H1 (cell line): ENCODE results near the gene OPN1SW. TPM values are rescaled to one million over a fixed set of nuclear protein-coding genes. Genes with fewer than 3 reads are reported as not detected.

Source experiments
- EP300 ChIP-seq, 2 experiments: IDR thresholded peaks; 1 replicate in 1 of 2; 2 replicates in 1 of 2; pipeline ENCODE4 v1.6.1; 2011 to 2012; ENCODE audit warnings: low read depth in 2 of 2, low read length in 2 of 2, mild to moderate bottlenecking in 2 of 2, borderline replicate concordance in 1 of 2, inconsistent platforms in 1 of 2, moderate library complexity in 1 of 2
- GABPA ChIP-seq: IDR thresholded peaks from 2 replicates; pipeline ENCODE4 v1.6.1; 2011; ENCODE audit warnings: mild to moderate bottlenecking, low read length, moderate library complexity, borderline replicate concordance; ENCODE audit not compliant: insufficient read depth
- HDAC6 ChIP-seq: IDR thresholded peaks from one replicate; pipeline ENCODE4 v1.7.1; 2012; ENCODE audit warnings: low read depth, mild to moderate bottlenecking, inconsistent platforms, low read length, moderate library complexity
- KDM1A ChIP-seq: fragments of 200-600, 300-600 bp; sonication (generic); IDR thresholded peaks from 2 replicates; pipeline ENCODE4 v1.7.1; 2016; ENCODE audit warnings: mild to moderate bottlenecking, low read length, borderline replicate concordance
- NANOG ChIP-seq: IDR thresholded peaks from 2 replicates; pipeline ENCODE4 v1.6.1; 2011; ENCODE audit warnings: low read length, low read depth, mild to moderate bottlenecking, inconsistent platforms; ENCODE audit not compliant: insufficient read depth, poor library complexity, severe bottlenecking
- POU5F1 ChIP-seq: IDR thresholded peaks from 2 replicates; pipeline ENCODE4 v1.6.1; 2011; ENCODE audit warnings: low read depth, mild to moderate bottlenecking, low read length, moderate library complexity
- SIN3A ChIP-seq, 2 experiments: IDR thresholded peaks in 1 of 2; conservative IDR thresholded peaks in 1 of 2; 2 replicates each; pipeline ENCODE4 v1.6.1; 2011 to 2012; ENCODE audit warnings: low read length in 2 of 2, improper control_type of control experiment in 1 of 2, low read depth in 1 of 2, mild to moderate bottlenecking in 1 of 2
- polyA plus RNA-seq, 7 experiments: library from polyadenylated mRNA; depleted of rRNA in 3 of 7; stranded (reverse) in 5 of 7; unstranded in 2 of 7; fragments of >200 nt in 5 of 7; fragments of 200-250 nt in 2 of 7; gene quantifications; 1 replicate in 5 of 7; 2 replicates in 1 of 7; 4 replicates in 1 of 7; pipeline versions ENCODE4 v1.2.1 to v1.2.3, GENCODE V29; 2011 to 2013; ENCODE audit warnings: missing spikeins in 2 of 7, mixed read lengths in 2 of 7
- total RNA-seq: library from RNA; stranded (reverse); fragmentation: NEBNext Ultra II Directional; extraction: Animal tissue kit (Norgen Biotek cat#: 25700); gene quantifications from 2 replicates; pipeline ENCODE4 v1.2.1, GENCODE V29; 2021
- TF ChIP-seq, protein P1 (sequence below): IDR thresholded peaks from 2 replicates; pipeline ENCODE4 v1.6.1; 2012; ENCODE audit warnings: low read length, inconsistent platforms

OPN1SW gene
- total and polyA plus RNA-seq, 2 of the 8 experiments (the other 6 are each of a cell fraction or from before 2014, with no cell fraction given): not detected

GRCh38 chr7:128783143-128783861, 7.7 kb upstream of the OPN1SW start (continued):
- TF ChIP-seq NANOG (peak; percentile 23), SIN3A (conservative IDR thresholded peaks at IDR 0.05 in 1 of 2, IDR thresholded peaks at IDR 0.05 in 1 of 2; ENCODE audit: low read depth in 1 of 2, low read length in 2 of 2) (0 out of 4 replicates have a peak, but pooled peaks of 1 of the 2 experiments have one; percentile 32), POU5F1 (no peak), GABPA (0 out of 2 replicates have a peak, but pooled peaks have one; percentile 42), EP300 (IDR thresholded peaks at IDR 0.05; ENCODE audit: borderline replicate concordance in 1 of 2, low read depth in 2 of 2, low read length in 2 of 2) (no peak), HDAC6 (peak; percentile 77), KDM1A (peak; percentile 67; the same call in 1 of the 2 replicates)
- TF ChIP-seq, protein P1, sequence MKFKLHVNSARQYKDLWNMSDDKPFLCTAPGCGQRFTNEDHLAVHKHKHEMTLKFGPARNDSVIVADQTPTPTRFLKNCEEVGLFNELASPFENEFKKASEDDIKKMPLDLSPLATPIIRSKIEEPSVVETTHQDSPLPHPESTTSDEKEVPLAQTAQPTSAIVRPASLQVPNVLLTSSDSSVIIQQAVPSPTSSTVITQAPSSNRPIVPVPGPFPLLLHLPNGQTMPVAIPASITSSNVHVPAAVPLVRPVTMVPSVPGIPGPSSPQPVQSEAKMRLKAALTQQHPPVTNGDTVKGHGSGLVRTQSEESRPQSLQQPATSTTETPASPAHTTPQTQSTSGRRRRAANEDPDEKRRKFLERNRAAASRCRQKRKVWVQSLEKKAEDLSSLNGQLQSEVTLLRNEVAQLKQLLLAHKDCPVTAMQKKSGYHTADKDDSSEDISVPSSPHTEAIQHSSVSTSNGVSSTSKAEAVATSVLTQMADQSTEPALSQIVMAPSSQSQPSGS: peak; percentile 85
